HG03135 (cell line): ENCODE measurements around the gene RAX2.
"Not testable (repeated sequence)": the region's sequence is repeated elsewhere in the genome, so short reads cannot be mapped to it uniquely, and the experiment has no call there.

Source experiments
- ATAC-seq: cut with Tn5 transposase; IDR thresholded peaks from one replicate; pipeline ENCODE4 v1.9.1; 2021; ENCODE audit warnings: mild to moderate bottlenecking, moderate library complexity; ENCODE audit not compliant: unreplicated experiment

RAX2 gene

DNA sequence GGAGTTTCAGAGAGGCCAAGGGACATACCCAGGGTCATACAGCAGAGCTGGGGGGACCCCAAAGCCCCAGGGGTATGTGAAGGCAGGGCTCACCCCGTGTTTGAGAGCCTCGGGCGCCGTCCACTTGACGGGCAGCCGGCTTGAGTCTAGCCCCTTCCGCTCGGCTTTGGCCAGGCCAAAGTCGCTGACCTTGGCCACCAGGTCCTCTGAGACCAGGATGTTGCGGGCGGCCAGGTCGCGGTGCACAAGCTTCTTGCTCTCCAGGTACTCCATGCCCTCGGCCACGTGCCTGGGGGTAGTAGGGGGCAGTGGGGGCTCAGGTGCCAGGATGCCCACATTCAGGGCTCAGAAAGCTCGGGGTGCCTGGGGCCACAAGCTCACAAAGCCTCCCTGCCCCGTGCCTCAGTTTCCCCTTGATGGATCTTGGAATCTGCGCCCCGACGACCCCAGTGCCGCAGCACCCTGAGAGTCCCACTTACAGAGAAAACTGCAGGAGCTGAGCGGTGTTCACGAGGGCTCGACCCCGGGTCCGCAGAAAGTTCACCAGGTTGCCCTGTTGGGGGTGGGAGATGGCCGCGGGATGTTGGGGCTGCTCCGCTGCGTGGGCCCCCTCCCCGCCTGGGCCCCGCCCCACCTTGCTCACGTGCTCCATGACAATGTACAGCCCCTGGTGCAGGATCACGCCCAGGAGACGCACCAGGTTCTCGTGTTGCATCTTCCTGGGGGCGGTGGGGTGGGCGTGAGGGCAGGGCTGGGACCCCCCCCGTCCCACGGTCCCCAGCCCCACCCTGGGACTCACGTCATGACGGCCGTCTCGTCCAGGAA lies 7.1 kb upstream of the RAX2 start:
- ATAC-seq: no peak

DNA sequence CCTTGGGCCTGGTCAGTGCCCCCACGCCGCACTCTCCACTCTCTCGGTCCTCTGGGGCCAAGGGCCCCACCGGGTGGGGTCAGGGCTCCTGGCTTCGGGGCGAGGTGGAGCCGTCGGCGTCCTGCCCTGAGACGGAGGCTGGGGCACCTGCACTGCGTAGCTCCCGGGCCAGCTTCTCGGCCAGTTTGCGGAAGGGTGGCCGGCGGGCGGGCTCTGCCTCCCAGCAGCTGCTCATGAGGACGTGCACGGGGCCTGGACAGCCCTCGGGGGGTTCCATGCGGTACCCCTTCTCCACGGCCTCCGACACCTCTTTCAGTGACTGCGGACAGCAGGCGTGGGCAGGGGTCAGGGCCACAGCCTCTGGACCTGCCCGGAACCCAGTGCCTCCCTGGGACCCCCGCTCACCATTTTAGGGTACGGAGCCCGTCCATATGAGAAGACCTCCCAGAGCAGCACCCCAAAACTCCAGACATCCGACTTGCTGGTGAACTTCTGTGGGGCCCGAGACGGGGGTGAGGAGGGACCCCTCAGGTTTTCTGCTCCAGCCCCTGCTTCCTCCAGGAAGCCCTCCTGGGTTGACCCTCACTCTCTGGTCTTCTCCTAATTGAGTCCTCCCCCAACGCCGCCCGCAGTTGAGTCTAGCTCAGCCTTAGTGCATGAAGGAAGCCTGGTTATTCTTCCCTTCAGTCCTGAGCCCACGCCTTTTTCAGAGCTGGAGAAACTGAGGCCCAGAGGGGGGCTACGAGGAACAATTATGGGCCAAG lies 6.3 kb upstream of the RAX2 start:
- no peak for ATAC-seq

DNA sequence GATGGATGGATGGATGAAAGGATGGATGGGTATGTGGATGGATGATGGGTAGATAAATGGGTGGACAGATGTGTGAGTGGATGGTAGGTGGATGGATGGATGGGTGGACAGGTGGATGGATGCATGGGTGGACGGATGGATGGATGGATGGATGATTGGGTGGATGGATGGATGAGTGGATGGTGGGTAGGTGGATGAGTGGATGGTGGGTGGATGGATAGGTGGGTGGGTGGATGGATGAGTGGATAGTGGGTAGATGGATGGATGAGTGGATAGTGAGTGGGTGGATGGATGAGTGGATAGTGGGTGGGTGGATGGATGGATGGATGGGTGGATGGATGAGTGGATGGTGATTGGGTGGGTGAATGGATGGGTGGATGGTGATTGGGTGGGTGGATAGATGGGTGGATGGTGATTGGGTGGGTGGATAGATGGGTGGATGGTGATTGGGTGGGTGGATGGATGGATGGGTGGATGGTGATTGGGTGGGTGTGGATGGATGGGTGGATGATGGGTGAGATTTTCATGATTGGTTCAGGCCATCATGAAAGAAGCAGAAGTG lies 4.5 kb upstream of the RAX2 start:
- ATAC-seq: no peak

DNA sequence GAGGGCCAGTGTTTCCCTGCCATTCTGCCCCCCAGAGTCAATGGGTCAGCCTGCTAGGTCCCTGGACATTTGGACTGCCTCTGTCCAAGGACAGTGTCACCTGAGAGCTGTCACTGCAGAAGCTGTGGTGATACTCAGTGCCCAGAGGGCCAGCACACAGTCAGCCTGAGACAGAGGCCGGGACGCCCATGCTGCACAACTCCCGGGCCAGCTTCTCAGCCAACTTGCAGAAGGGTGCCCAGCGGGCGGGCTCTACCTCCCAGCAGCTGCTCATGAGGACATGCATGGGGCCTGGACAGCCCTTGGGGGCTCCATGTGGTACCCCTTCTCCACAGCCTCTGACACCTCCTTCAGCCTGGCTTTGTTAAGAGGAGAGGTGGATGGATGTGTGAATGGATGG lies 3.8 kb upstream of the RAX2 start:
- no peak for ATAC-seq

DNA sequence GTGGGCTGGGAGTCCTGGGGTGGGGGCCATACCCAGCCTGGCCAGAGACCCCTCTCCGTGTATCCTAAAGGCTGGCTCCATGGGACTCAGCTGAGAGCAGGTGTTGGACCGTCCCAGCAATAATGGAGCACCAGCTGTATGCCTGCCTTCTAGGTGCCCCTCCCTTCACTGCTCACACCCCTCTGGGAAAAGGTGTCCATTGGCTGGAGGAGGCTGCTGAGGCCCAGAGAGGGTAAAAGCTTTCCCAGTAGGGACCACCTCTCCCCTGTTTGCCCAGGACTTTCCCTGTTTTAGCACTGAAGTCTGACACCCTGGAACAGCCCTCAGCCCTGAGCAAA lies 3.3 kb upstream of the RAX2 start:
- ATAC-seq: no peak

DNA sequence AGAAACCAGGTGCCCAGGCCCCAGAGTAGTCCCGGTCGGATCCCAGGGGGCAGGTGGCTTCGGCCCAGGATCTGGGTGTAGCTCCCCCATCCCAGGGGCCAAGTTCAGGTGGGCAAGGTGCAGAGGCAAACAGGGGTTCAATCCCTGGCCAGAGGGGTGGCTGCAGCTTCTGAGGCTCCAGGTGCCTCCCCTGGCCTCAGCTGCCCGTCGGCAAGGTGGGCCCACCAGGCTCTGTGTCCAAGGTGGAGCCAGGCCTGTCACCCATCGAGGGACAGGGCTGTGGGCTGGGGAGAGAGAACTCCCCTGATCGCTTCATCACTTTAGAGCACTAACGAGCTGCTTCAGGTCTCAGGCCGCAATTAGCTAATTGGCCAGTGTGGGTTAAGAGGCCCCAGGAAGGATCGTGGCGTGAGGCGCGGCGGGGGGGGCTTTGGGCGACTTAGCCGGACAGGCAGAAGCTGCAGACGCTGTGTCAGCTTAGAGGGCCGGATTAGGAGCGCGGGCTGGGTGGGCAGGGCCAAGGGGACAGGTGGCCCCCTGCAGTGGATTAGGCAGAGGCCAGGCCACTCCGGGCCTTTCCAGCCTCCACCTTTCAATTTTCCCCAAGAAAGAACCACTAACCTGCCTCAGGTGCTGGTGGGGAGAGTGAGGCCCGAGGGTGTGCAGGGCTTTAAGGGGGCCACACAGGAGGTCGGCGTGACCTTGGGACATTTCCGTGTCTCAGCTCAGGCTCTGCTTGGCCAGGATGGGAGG lies 2.8 kb upstream of the RAX2 start:
- ATAC-seq: no peak

DNA sequence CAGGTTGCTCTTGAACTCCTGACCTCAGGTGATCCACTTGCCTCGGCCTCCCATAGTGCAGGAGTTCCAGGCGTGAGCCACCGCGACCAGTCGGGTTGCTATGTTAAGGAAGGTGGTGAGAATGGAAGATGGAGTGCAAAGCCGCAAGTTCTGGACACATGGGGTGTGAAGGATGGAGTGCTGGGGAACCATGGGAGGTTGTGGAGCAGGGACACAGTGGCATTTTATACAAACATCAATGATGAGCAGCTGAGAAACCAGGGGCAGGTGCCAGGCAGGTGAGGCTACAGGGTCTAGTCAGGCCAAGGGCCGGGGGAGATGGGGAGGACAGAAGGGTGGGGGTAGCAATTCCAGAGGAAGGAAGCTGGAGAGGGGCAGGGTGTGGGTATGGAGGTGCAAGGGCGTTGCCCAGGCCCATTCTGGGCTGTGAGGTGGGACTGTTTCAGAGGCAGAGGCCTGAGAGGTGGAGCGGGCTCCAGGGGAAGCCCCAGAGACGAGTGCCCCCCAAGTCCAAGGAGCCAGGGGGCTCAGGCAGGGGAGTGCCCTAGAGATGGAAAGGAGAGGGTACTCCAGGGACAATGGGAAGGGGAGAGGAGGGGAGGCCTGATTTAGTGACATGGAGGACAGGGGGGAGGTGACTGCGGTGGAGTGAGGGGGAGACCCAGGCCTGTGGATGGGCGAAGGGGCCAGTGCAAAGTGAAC lies 1.9 kb upstream of the RAX2 start:
- ATAC-seq: no peak

DNA sequence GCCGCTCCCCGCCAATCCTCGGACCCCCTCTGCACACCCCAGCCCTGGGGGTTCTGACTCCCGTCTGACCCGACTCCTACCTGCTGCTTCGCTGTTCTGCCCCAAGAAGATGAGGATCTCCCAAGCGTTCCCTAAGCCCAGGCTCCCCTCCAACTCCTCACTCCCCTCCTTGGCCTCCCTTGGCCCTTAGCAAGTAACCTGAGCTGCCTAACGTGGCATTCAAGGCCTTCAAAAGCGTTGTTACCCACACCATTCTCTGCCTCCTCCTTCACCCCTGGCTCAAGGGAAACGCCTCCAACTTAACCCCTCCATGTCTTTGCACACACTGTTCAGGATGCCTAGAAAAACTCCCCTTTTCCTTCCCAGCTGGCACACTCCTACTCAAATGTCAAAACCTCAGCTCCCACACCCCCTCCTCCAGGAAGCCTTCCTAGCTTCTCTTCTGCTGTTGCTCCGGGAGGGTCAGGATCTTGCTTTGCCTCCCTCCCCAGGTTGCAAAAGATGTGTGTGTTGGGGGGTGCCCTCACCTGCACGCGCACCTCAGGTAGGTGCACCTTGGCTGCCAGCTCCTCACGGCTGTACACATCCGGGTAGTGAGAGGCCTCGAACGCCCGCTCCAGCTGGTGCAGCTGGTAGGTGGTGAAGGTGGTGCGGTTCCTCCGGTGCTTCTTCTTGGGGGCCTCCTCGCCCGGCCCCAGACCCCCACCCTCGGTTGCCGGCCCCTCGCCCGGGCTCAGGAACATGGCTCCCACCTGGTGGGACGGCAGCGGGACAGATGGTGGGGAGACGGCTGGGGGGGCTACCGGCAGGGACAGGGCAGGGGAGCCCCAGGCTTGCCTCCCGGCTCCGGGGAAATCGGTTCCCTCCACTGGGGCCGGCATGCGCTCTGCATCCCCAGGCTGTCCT lies 775 bp downstream of the RAX2 start:
- ATAC-seq: no peak

DNA sequence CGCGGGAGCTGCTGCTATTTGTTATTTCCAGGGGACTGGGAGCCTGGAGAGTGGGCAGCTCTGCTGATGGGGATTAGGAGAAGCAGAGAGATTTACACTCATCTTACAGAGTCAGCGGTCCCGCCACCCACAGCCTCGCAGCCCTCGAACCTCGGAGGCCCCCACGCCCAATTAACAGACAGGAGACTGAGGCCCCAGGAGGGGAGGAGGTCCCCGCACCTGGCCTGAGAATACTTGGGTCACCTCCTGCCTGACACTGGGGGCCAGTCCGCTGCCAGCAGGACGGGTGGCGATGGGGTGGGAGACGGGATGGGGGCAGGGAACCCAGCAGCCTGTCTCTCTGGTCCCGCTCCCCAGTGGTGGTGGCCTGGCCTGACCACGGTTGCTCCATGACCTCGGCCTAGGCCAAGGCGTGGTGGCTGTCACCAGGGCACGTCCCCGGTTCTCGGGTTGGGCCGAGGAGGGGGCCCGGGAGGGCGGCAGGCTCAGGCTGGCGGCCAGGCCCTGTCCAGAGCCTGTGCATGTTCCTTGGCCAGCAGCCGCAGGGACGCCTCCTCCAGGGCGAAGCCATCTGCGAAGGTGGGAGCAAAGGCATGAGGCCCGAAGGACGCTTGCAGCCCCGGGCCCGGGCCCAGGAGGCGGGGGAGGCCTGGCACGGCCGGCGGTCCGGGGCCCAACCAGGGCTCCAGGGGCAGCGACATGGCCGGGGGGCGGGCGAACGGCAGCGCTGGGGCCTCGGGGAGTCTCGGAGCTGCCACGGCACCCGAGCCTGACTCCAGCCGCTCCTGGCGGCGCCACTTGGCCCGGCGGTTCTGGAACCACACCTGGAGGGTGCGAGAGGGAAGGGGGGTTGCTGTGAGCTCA lies 1.7 kb downstream of the RAX2 start:
- no peak for ATAC-seq

DNA sequence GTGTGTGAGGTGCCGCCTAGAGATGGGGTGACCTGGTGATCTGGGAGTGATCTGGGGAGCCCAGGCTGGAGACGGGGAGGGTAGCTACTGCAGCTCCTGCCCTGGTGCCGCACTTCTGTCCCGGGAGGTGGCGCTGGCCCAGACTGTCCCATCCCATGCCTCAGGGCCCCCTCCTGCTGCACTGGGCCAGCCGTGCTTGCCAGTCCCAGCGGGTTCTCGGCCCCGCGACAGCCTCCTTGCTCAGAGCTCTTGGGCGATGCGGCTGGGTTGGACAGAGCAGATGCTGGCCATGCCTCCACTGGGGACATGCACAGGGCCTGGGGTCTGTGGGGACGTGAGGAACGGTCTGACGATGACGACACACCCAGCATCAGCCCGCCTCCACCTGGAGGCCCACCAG lies 2.5 kb downstream of the RAX2 start:
- ATAC-seq: no peak

DNA sequence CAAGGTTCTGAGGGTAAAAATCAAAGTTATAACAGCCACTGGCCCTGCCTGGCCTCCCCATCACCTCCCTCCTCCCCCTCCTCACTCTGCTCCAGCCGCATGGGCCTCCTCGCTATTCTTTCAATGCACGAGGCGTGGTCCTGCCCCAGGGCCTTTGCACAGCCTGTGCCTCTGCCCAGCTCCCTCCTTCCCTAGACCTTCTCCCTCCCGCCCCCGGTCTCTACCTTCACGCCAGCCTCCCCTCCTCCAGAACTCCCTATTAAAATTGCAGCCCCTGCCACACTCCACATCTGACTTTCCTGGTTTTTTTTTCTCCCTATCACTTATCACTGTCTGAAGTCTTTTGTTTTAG lies 3.3 kb downstream of the RAX2 start:
- no peak for ATAC-seq

DNA sequence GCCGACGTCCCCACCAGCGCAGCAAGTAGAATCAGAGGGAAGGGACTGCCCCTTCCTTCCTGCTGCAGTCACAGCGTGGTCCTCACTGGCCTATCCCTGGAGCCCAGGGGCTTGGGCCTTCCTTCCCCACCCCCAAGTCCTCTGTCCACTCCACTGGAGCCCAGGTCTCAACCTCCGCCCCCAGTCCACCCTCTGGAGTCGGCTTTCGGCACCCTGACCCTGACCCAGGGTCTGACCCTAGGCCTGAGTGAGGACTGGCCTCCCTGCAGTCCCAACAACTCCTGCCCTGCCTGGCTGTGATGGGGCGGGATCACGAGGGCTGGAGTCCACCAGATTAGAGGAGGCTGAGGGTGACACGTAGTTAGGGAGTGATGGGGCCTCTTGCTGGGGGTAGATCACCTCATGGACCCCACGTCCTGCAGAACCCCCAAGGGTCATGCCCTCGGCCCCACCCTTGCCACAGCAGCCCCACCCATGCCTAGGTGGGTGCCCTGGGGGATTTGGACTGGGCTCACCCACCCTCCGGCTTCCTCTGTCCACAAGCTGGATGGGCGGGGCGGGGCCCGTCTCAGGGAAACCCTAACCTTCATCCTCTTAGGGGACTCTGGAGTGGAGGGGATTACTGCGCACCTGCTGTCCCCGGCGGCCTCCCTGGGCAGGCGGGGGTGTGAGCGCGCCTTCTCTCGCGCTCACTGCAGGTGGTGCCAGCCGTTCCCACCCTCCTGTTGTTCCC lies 3.8 kb downstream of the RAX2 start:
- ATAC-seq: no peak

DNA sequence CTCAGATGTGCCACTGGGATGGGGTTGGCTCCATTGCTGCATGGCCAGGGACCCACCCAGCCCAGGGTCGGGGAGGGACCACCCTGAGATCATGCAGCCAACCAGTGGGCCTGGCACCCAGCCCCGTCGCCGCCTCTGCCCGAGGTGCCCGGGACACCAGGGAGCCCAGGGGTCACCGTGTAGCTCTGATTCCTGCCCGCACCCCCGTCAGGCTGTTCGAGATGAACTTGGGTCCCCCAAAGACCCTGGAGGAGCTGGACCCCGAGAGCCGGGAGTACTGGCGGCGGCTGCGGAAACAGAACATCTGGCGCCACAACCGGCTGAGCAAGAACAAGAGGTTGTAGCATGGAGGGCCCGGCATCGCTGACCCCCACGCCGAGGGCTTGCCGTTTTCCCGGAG lies 5.0 kb downstream of the RAX2 start:
- ATAC-seq: no peak

DNA sequence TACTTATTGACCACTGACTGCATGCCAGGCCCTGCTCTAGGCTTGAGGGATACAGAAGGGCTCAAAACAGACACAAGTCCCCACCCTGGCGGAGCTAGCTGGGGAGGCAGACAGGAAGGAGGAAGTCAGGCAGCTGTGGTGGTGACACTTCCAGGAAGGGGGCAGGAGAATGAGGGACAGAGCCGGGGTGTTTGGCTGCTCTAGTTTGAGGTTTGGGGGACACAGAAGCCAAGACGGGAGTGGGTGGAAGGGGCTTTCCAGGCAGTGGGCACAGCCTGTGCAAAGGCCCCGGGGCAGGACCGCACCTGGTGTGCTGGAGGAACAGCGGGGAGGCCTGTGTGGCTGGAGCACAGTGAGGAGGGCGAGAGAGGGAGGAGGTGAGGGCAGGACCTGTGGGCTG lies 5.5 kb downstream of the RAX2 start:
- no peak for ATAC-seq

DNA sequence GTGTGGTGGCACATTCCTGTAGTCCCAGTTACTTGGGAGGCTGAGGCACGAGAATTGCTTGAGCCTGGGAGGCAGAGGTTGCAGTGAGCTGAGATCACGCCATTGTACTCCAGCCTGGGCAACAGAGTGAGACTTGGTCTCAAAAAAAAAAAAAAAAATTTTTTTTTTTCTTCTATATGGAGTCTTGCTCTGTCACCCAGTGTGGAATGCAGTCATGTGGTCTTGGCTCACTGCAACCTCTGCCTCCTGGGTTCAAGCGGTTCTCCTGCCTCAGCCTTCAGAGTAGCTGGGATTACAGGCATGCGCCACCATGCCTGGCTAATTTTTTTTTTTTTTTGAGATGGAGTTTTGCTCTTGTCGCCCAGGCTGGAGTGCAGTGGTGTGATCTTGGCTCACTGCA lies 6.3 kb downstream of the RAX2 start:
- not testable (repeated sequence) for ATAC-seq

DNA sequence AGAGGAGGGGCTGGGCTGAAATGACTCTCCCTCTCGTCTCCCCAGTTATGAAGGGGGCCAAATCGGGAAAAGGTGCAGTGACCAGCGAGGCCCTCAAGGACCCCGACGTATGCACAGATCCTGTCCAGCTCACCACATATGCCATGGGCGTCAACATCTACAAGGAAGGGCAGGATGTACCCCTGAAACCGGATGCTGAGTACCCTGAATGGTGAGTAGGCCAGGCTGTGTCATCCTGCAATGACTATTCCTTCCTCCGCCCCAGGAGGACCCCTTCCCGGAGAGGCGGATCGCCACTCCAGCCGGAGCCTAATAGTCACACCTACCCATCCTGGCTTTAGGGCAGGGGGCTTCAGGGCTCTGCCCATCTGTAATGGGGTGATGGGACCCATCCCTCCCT lies 6.9 kb downstream of the RAX2 start:
- ATAC-seq: no peak

DNA sequence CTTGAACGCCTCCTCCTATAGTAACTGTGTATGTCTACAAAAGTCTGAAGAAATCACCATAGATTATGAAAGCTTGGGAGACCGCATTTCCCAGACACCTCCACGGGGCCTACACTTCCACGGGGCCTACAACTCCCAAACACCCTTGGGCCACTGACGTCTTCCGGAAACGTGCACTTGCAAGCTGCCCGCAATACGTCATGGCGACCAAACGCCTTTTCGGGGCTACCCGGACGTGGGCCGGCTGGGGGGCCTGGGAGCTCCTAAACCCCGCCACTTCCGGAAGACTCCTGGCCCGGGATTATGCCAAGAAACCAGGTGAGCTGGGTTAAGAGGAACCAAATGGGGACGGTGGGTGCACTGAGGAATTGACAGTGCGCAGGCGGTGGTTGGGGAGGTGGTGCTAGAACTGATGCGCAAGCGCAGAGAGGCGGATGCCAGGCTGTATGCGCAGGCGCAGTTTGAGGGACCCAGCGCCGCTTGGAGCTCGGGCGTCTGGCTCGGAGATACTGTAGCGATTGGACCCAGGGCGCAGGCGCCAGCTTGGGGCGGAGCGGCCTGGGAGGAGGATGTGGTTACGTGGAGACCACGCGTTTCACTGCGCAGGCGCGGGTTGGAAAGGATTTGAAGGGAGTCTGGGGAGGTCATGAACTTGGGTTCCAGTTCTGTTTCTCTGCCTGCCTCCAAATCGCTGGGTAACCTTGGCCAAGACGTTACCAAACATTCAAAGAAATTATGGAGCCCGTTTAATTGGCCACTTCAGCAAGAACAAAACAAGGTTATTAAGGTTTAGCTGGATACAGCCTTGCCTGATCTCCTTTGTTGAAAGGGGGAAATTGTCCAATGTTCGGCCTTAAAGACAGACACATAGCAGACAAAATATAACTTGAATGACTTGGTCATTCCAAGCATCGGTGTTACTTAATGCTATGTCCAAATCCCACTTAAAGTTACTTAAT lies 9.2 kb downstream of the RAX2 start, which contains the start of gene MRPL54:
MRPL54 (plus strand) TSS at position 182 of the 959 bp plus-strand sequence; CDS start at position 201, 19 bp downstream.
- peak; percentile 70 for ATAC-seq
